Right kidney (tissue), 1 donor: ENCODE data around the gene CARMIL3.

Experiments
- DNase-seq: peaks from one replicate; pipeline ENCODE4 v3.0.0-alpha.2; 2016

Gene CARMIL3

GRCh38 chr14:24060984-24061913, 9.4 kb downstream of the CARMIL3 start:
- DNase-seq: no peak

- no peak for DNase-seq
Measured at GRCh38 chr14:24062216-24062980, 10.6 kb downstream of the CARMIL3 start.

GRCh38 chr14:24063263-24063836, 11.5 kb downstream of the CARMIL3 start:
- DNase-seq: no peak

GRCh38 chr14:24064091-24064795, 12.4 kb downstream of the CARMIL3 start:
- DNase-seq: no peak

- DNase-seq: no peak
Measured at GRCh38 chr14:24064856-24065255, 13.0 kb downstream of the CARMIL3 start.

GRCh38 chr14:24065408-24065807, 13.6 kb downstream of the CARMIL3 start:
- no peak for DNase-seq

GRCh38 chr14:24066496-24067132, 14.8 kb downstream of the CARMIL3 start:
- DNase-seq: no peak

- DNase-seq: no peak
Measured at GRCh38 chr14:24067133-24068082, 15.6 kb downstream of the CARMIL3 start.

- DNase-seq: no peak
Measured at GRCh38 chr14:24068711-24069410, 17.1 kb downstream of the CARMIL3 start.

GRCh38 chr14:24069411-24069735, 17.6 kb downstream of the CARMIL3 start:
- DNase-seq: no peak

- no peak for DNase-seq
Measured at GRCh38 chr14:24070285-24071143, 18.7 kb downstream of the CARMIL3 start.

GRCh38 chr14:24071144-24071697, 19.4 kb downstream of the CARMIL3 start, which contains the start of gene CPNE6:
Gene CPNE6 (plus strand): TSS chr14:24071562. CDS start chr14:24072937, 1,375 bp downstream.
- no peak for DNase-seq

- DNase-seq: no peak
Measured at GRCh38 chr14:24071836-24072430, 20.1 kb downstream of the CARMIL3 start.

GRCh38 chr14:24072436-24072835, 20.6 kb downstream of the CARMIL3 start:
- no peak for DNase-seq

GRCh38 chr14:24072881-24073877, 21.4 kb downstream of the CARMIL3 start:
- no peak for DNase-seq

- no peak for DNase-seq
Measured at GRCh38 chr14:24074625-24075484, 23.0 kb downstream of the CARMIL3 start.
